ENCODE results near the gene DAPK2.

DAPK2 gene

DNA sequence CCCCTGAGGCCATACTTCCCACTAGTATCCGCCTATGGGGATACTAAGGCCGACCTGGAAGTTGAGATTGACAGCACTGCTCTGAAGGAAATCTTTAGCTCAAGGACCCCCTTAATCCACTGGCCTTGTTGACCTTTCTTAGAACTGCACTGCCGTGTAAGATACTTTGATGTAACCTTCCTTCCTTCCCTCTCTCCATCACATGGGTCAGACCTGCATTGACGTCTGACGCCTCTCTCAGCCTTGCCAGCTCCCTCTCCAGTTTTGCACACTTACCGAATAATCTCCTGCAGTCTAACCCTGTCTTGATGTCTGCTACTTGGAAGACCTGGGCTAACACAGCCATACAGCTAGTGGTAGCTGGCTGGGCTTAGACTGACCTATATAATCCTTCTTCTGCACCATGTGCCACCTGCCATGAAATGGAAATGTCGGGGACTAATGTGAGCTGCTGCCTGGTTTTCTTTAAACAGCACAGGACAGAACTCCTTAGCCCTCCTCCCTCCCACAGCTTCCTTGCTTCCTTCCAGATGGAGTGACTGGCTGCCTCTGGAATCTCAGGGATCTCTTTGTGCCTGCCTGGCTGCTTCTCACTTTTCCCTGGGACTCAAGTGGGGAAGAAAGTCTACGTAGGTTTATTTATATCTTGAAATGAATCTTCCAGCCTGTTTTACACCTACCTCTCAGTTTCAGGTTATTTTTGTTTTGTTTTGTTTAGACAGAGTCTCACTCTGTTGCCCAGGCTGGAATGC, 173.3 kb downstream of the DAPK2 start:
- TF ChIP-seq, protein P1, sequence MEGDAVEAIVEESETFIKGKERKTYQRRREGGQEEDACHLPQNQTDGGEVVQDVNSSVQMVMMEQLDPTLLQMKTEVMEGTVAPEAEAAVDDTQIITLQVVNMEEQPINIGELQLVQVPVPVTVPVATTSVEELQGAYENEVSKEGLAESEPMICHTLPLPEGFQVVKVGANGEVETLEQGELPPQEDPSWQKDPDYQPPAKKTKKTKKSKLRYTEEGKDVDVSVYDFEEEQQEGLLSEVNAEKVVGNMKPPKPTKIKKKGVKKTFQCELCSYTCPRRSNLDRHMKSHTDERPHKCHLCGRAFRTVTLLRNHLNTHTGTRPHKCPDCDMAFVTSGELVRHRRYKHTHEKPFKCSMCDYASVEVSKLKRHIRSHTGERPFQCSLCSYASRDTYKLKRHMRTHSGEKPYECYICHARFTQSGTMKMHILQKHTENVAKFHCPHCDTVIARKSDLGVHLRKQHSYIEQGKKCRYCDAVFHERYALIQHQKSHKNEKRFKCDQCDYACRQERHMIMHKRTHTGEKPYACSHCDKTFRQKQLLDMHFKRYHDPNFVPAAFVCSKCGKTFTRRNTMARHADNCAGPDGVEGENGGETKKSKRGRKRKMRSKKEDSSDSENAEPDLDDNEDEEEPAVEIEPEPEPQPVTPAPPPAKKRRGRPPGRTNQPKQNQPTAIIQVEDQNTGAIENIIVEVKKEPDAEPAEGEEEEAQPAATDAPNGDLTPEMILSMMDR (IDR thresholded peaks at IDR 0.05; ENCODE audit: borderline replicate concordance, insufficient read depth, low read depth, low read length): no peak
- H3K4me3 ChIP-seq (ENCODE audit: low read depth, low read length): no peak overlapping the region

- no peak overlapping the region for H3K4me3 ChIP-seq (ENCODE audit: low read depth, low read length)
- TF ChIP-seq, protein P1 (IDR thresholded peaks at IDR 0.05; ENCODE audit: borderline replicate concordance, insufficient read depth, low read depth, low read length): no peak
Observed at GRCh38 chr15:63870487-63871209, 175.6 kb downstream of the DAPK2 start.

DNA sequence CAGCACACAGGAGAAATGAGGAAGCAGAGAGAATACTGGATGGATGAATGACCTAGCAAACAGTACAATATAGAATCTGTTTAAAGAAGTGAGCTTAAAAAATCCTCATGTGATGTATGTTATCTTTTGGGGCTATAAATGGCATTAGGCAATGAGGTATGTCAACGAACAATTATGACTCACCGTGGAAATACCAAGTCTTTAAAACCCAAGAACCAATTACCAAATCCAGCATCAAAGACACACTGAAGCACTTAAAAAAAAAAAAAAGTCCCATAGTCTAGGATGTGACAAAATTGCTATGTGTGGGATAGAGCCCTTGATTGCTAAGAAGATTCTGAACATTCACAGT, 176.3 kb downstream of the DAPK2 start:
- no peak overlapping the region for H3K4me3 ChIP-seq (ENCODE audit: low read depth, low read length)
- TF ChIP-seq, protein P1 (IDR thresholded peaks at IDR 0.05; ENCODE audit: borderline replicate concordance, insufficient read depth, low read depth, low read length): no peak

- no peak overlapping the region for H3K4me3 ChIP-seq (ENCODE audit: low read depth, low read length)
- TF ChIP-seq, protein P1 (IDR thresholded peaks at IDR 0.05; ENCODE audit: borderline replicate concordance, insufficient read depth, low read depth, low read length): no peak
Observed at GRCh38 chr15:63869371-63870042, 176.8 kb downstream of the DAPK2 start.

DNA sequence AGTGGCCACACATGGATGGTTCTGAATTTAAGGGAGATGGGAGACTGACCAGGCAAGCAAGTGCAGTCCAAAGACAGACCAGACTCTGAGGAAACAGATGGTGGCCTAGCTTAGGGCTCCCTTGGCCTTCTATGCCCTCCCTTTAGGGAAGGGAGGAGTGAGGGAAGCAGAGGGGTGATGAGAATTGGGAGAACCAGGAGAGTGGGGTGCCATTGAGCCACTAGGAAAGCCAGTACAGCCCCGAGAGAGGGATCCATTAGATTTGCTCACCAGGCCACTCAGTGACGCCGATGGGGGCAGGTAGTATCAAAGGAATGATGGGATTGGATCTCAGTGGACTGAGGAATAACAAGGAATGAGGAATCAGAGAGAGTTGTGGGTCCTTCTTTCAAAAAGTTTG, 182.1 kb downstream of the DAPK2 start:
- no peak overlapping the region for H3K4me3 ChIP-seq (ENCODE audit: low read depth, low read length)
- TF ChIP-seq, protein P1 (IDR thresholded peaks at IDR 0.05; ENCODE audit: borderline replicate concordance, insufficient read depth, low read depth, low read length): no peak

- TF ChIP-seq, protein P1 (IDR thresholded peaks at IDR 0.05; ENCODE audit: borderline replicate concordance, insufficient read depth, low read depth, low read length): no peak
- H3K4me3 ChIP-seq (ENCODE audit: low read depth, low read length): no peak overlapping the region
Observed at GRCh38 chr15:63861946-63862517, 184.3 kb downstream of the DAPK2 start.
